K562 (cell line): ENCODE data around the gene SLC4A2. TPM values are rescaled to one million over a fixed set of nuclear protein-coding genes. Genes with fewer than 3 reads are reported as not detected.

Experiments used
- ERF ChIP-seq: fragments of 450-650 bp; formaldehyde crosslinking; IDR thresholded peaks from 2 replicates; pipeline ENCODE4 v1.4.0; 2020; ENCODE audit warnings: mild to moderate bottlenecking, mixed read lengths
- ETS2 ChIP-seq: IDR thresholded peaks from 2 replicates; pipeline ENCODE4 v1.6.1; 2016; ENCODE audit warnings: borderline replicate concordance, missing genetic modification characterization, mild to moderate bottlenecking, moderate library complexity, missing compliant biosample characterization; ENCODE audit not compliant: poor library complexity, severe bottlenecking
- HCFC1 ChIP-seq: IDR thresholded peaks from 2 replicates; pipeline ENCODE4 v1.6.1; 2012; ENCODE audit warnings: low read depth, low read length, improper control_type of control experiment
- HMG20B ChIP-seq: fragments of 250-450 bp; sonication (Bioruptor Pico); IDR thresholded peaks from 2 replicates; pipeline ENCODE4 v1.5.0; 2021; ENCODE audit warnings: mild to moderate bottlenecking
- KLF13 ChIP-seq: fragments of 450-650 bp; IDR thresholded peaks from 2 replicates; pipeline ENCODE4 v1.6.1; 2016; ENCODE audit warnings: missing genetic modification characterization, low read depth, mild to moderate bottlenecking, missing compliant biosample characterization, moderate library complexity, borderline replicate concordance
- MTF1 ChIP-seq: fragments of 250-450 bp; sonication (Bioruptor Pico); IDR thresholded peaks from 2 replicates; pipeline ENCODE4 v1.9.0; 2021; ENCODE audit warnings: moderate library complexity, mild to moderate bottlenecking, inconsistent platforms, borderline replicate concordance
- NELFE ChIP-seq: IDR thresholded peaks from 2 replicates; pipeline ENCODE4 v1.6.1; 2011; ENCODE audit warnings: mild to moderate bottlenecking; ENCODE audit not compliant: insufficient read depth, insufficient read length
- NFATC3 ChIP-seq: fragments of 450-650 bp; IDR thresholded peaks from 2 replicates; pipeline ENCODE4 v1.6.1; 2017; ENCODE audit warnings: mild to moderate bottlenecking
- POLR2AphosphoS5 ChIP-seq: IDR thresholded peaks from 2 replicates; pipeline ENCODE4 v1.6.1; 2011; ENCODE audit warnings: mild to moderate bottlenecking, low read depth, low read length, moderate library complexity; ENCODE audit not compliant: control insufficient read depth, insufficient read depth
- PYGO2 ChIP-seq: fragments of 450-650 bp; IDR thresholded peaks from 2 replicates; pipeline ENCODE4 v1.6.1; 2016; ENCODE audit warnings: mild to moderate bottlenecking, missing genetic modification characterization, moderate library complexity, missing compliant biosample characterization
- SMAD2 ChIP-seq: fragments of 150-350 bp; IDR thresholded peaks from 2 replicates; pipeline ENCODE4 v1.6.1; 2014; ENCODE audit warnings: low read depth, mild to moderate bottlenecking, low read length
- SMARCA4 ChIP-seq: fragments of 450-650 bp; IDR thresholded peaks from 2 replicates; pipeline ENCODE4 v1.6.1; 2016
- SMARCA5 ChIP-seq: fragments of 450-650 bp; IDR thresholded peaks from 2 replicates; pipeline ENCODE4 v1.6.1; 2016
- XRCC3 ChIP-seq: fragments of 450-650 bp; IDR thresholded peaks from 2 replicates; pipeline ENCODE4 v1.6.1; 2017; ENCODE audit warnings: mild to moderate bottlenecking, moderate library complexity
- ZNF780A ChIP-seq: fragments of 250-450 bp; sonication (Bioruptor Pico); IDR thresholded peaks from 2 replicates; pipeline ENCODE4 v1.5.0; 2021; ENCODE audit warnings: mild to moderate bottlenecking
- polyA plus RNA-seq, 8 experiments: library from polyadenylated mRNA; depleted of rRNA in 4 of 8; stranded (reverse) in 5 of 8; unstranded in 3 of 8; fragments of >200 nt; fragmentation: Nextera tagmentation in 2 of 8; fragmentation: Illumina TruSeq in 1 of 8; extraction: Ambion mirVana in 2 of 8; extraction: Trizol in 1 of 8; gene quantifications; 2 replicates each; pipeline versions ENCODE4 v1.2.1 to v1.2.3, GENCODE V29; 2011 to 2014; ENCODE audit warnings: inconsistent platforms in 1 of 8, missing spikeins in 1 of 8
- total RNA-seq, 7 experiments: library from RNA; depleted of rRNA in 6 of 7; stranded (reverse); fragments of >200 nt in 6 of 7; fragmentation: Illumina TruSeq in 2 of 7; extraction: Trizol in 2 of 7; gene quantifications; 2 replicates each; pipeline versions ENCODE4 v1.2.1 to v1.2.3, GENCODE V29; 2011 to 2021; ENCODE audit warnings: low replicate concordance in 1 of 7
- TF ChIP-seq, protein P1 (sequence below), 2 experiments: fragments of 450-650 bp; conservative IDR thresholded peaks; 2 replicates each; pipeline ENCODE4 v1.6.1; 2017; ENCODE audit warnings: mild to moderate bottlenecking in 2 of 2, moderate library complexity in 2 of 2
- TF ChIP-seq, protein P2 (sequence below): sonication (generic); formaldehyde crosslinking; IDR thresholded peaks from 2 replicates; pipeline ENCODE4 v1.8.1; 2023; ENCODE audit warnings: mild to moderate bottlenecking, missing genetic modification reagents
- TF ChIP-seq, protein P3 (sequence below): fragments of 450-650 bp; formaldehyde crosslinking; IDR thresholded peaks from 2 replicates; pipeline ENCODE4 v1.4.0; 2022; ENCODE audit warnings: missing genetic modification characterization

The SLC4A2 gene
- total and polyA plus RNA-seq, 9 of the 15 experiments (the other 6 are each of a cell fraction or from before 2014, with no cell fraction given) = 11.4 to 375 (median 130) TPM

DNA sequence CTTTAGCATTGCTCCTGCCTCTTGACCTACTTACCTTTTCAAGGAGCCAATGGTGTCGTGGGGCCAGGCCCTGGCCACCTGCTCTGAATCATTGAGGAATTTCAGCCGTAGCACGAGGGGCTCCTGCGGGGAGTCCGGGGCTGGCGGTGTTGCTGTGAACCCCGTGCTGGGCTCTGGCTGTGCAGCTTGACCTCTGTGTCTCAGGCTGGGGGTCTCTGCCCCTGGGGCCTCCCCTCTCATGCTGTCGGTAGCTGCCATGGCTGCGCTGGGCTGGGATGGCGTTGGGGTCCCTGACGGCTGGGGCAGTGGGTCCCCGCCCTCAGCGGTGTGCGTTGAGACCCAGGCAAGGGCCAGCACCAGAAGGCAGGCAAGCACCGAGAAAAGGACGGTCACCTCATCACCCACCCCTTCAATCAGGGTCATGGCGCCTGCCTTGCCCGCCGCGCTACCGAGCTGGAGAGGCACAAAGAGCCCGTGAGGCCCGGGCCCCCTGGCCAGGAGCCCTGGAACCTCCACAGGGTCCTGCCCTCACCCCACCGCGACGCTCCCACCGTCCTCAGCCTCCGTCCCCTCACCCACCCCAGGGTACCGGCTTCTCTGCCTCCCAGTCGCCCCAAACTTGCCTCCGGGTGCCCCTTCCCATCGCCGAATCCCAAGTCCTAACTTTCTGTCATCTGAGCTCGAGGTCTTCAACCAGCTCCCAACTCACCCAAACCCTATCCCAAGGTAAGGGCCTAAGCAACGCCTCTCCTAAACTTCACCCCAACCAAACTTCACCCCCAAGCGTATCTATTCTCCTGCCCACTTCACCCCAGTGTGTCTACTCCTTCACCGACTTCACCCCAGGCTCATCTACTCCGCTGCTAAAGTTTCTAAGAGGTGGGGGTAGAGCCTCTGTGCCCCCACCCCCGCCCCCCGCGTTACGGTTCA lies 23.0 kb downstream of the SLC4A2 start (continued):
- no peak for TF ChIP-seq NFATC3
- TF ChIP-seq SMARCA4 = peak; percentile 67
- no peak for TF ChIP-seq HMG20B
- no peak for TF ChIP-seq HCFC1
- no peak for TF ChIP-seq ZNF780A (CRISPR knock-in tag)
- TF ChIP-seq, protein P1, sequence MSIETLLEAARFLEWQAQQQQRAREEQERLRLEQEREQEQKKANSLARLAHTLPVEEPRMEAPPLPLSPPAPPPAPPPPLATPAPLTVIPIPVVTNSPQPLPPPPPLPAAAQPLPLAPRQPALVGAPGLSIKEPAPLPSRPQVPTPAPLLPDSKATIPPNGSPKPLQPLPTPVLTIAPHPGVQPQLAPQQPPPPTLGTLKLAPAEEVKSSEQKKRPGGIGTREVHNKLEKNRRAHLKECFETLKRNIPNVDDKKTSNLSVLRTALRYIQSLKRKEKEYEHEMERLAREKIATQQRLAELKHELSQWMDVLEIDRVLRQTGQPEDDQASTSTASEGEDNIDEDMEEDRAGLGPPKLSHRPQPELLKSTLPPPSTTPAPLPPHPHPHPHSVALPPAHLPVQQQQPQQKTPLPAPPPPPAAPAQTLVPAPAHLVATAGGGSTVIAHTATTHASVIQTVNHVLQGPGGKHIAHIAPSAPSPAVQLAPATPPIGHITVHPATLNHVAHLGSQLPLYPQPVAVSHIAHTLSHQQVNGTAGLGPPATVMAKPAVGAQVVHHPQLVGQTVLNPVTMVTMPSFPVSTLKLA (conservative IDR thresholded peaks at IDR 0.05) = no peak
- TF ChIP-seq MTF1 = no peak
- no peak for TF ChIP-seq ETS2 (tag)
- no peak for TF ChIP-seq ERF (CRISPR knock-in tag)
- TF ChIP-seq POLR2AphosphoS5 = peak; percentile 16; the same call in 1 of the 2 replicates
- no peak for TF ChIP-seq KLF13
- TF ChIP-seq PYGO2 = no peak
- 0 out of 2 replicates have a peak, but pooled peaks have one; percentile 71 for TF ChIP-seq SMARCA5
- TF ChIP-seq SMAD2 = no peak
- TF ChIP-seq, protein P2, sequence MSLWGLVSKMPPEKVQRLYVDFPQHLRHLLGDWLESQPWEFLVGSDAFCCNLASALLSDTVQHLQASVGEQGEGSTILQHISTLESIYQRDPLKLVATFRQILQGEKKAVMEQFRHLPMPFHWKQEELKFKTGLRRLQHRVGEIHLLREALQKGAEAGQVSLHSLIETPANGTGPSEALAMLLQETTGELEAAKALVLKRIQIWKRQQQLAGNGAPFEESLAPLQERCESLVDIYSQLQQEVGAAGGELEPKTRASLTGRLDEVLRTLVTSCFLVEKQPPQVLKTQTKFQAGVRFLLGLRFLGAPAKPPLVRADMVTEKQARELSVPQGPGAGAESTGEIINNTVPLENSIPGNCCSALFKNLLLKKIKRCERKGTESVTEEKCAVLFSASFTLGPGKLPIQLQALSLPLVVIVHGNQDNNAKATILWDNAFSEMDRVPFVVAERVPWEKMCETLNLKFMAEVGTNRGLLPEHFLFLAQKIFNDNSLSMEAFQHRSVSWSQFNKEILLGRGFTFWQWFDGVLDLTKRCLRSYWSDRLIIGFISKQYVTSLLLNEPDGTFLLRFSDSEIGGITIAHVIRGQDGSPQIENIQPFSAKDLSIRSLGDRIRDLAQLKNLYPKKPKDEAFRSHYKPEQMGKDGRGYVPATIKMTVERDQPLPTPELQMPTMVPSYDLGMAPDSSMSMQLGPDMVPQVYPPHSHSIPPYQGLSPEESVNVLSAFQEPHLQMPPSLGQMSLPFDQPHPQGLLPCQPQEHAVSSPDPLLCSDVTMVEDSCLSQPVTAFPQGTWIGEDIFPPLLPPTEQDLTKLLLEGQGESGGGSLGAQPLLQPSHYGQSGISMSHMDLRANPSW (CRISPR knock-in tag) = no peak
- TF ChIP-seq, protein P3, sequence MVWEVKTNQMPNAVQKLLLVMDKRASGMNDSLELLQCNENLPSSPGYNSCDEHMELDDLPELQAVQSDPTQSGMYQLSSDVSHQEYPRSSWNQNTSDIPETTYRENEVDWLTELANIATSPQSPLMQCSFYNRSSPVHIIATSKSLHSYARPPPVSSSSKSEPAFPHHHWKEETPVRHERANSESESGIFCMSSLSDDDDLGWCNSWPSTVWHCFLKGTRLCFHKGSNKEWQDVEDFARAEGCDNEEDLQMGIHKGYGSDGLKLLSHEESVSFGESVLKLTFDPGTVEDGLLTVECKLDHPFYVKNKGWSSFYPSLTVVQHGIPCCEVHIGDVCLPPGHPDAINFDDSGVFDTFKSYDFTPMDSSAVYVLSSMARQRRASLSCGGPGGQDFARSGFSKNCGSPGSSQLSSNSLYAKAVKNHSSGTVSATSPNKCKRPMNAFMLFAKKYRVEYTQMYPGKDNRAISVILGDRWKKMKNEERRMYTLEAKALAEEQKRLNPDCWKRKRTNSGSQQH (CRISPR knock-in tag) = 0 out of 2 replicates have a peak, but pooled peaks have one; percentile 8
- no peak for TF ChIP-seq XRCC3
- no peak for TF ChIP-seq NELFE
